Activated T-cell treated with anti-CD3 and anti-CD28 coated beads, Interleukin-2, amount 50 U/mL, for 48 hours (primary cell): ENCODE measurements around the gene UBE2E1.

Source experiments
- DNase-seq, 2 experiments: peaks; one replicate each; pipeline ENCODE4 v3.0.0-alpha.2; 2020

The UBE2E1 gene

DNA sequence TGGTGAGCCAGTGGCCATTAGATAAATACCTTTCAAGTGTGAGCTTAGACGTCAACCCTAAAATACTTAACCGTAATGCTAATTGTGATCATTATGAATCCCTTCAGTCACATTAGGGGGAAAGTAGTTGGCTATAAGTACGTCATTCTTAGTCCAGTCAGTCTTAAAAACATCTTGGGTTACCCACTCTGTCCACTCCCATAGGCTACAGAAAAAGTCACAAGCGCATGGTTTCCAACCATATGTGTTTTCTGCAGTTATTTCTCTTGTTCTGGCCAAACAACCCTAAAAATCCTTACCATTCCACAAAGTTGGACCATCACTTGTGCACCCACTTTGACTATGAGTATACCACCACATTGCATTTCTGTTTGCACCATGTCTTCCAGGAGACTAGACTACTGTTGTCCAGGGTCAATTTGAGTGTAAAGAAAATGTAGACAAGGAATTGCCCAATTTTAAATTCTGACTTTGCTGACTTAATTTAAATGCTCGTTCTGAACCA, 114.4 kb downstream of the UBE2E1 start:
- no peak for DNase-seq

DNA sequence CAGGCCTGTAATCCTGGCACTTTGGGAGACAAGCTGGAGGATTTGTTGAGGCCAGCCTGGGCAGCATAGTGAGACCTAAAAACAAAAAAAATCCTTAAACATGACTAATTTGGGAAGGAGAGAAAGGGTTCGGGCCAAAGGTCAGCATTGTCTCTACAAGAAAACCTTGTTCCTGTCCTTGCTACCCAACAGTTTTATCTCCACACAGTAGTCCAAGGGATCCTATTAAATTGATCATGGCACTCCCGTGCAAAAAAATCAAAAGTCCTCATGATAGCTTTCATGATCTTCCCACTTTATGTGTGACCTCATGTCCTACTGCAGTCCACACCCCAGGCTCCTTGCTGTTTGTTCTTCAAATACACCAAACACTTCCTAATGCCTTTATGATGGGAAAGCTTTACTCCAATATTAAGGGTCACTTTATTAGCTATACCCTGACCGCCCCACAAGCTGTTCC, 115.3 kb downstream of the UBE2E1 start:
- DNase-seq: no peak

DNA sequence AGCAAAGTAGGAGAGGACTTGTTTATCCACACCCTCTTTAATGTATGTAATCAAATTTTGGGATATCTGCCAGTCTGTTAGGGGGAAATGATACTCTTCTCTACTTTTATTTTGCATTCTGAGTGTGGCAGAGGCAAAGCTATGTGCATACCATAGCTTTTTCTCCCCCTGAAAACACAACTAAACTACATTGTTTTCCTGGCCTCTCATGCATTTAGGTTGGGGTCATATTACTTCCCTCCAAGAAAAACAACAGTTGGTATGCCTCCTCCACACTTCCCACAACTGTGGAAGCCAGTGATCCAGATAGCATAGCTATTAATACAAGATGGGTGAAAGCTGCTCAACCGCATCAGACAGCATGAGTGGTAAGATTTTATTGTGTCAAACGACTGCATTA, 118.0 kb downstream of the UBE2E1 start:
- no peak for DNase-seq

DNA sequence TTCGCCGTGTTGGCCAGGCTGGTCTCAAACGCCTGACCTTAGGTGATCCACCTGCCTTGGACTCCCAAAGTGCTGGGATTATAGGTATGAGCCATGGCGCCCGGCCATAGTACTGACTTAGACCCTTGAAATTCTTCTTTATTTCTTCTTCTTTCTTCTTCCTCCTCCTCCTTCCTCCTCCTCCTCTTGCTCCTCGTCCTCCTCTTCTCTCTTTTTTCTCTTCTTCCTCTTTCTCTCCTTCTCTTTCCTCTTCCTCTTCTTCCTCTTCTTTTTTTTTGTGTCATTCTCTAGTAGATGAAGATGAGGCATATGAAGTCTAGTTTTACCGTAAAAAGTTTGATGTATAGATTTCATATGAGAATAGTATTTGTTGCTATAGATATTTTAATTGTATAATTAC, 120.5 kb downstream of the UBE2E1 start:
- DNase-seq: no peak

DNA sequence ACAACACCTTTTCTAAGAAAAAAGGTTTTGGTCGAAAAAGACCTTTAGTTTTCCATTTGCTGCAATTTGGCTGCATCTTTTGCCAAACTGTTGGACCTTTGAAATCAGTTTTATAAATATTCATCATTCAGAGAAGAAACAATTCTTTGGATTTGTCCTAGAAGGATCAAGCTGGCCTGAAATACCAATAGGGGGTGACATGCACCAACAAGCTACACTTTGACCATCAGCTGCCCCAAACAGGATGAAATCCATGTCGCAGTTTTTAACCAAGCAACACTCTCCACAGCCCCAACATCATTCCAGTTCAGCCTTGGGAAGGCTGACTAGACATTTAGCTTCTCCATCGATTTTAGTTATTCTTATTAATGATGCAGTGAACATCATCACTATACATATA, 121.0 kb downstream of the UBE2E1 start:
- no peak for DNase-seq

DNA sequence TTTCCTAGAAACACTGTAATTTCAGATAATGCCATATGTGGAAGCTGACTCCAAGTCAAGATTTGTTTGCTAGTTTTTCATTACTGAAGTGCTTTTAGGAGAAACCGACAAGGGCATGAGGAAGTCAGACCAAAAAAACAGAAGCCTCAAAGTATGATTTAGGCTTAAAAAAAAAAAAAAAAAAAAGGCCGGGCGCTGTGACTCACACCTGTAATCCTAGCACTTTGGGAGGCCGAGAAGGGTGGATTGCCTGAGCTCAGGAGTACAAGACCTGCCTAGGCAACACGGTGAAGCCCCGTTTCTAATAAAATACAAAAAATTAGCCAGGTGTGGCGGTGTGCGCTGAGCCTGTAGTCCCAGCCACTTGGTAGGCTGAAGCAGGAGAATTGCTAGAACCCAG, 122.8 kb downstream of the UBE2E1 start:
- DNase-seq: no peak

DNA sequence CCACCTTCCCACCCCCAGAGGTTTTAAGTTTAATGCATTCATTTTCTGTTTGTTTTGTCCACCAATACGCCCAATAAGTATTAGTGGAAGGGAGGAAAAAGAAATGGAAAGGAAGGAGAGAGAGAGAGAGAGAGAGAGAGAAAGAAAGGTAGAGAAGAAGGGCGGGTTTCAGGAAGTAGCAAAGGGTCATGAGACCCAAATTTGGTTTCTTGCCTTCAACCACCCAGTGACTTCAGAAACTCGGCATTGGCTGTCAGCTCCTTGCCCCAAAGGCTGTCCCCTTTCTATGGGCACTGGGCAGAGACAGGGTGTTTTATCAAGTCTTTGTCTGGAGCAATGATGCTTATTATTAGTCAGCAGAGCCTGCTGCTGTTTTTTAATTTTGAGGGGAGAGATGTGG, 125.8 kb downstream of the UBE2E1 start:
- no peak for DNase-seq

DNA sequence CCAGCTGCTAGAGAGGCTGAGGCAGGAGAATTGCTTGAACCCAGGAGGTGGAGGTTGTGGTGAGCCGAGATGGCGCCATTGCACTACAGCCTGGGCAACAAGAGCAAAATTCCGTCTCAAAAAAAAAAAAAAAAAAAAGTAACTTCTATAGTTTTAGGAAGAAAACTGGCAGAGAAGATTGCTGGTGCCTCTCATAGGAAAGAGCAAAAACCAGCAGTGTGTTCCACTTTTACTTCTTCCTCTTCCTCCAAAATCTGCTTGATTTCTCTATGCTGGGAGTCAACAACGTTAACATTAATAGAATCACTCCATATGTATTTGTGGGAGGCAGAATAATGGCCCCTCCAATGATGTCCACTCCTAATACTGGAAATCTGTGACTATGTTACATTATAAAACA, 126.8 kb downstream of the UBE2E1 start:
- DNase-seq: no peak

DNA sequence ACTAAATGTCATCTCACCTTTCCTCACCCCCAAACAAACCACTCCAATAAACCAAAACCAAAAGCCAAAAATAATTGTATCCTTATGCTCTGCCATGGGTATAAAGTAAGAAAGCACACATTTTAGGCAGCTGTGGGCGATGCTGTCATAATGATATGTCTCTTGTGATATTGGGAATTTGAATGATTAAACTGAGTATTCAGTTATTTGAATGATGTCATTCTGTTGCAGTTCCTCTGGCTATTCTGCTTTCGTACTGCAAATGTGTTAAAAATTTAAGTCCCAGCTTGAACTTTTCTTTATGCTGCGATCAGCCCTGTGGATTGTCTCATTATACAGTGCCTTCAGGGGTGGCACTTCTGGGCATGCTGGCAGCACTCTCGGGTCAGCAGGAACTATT, 128.5 kb downstream of the UBE2E1 start:
- no peak for DNase-seq

DNA sequence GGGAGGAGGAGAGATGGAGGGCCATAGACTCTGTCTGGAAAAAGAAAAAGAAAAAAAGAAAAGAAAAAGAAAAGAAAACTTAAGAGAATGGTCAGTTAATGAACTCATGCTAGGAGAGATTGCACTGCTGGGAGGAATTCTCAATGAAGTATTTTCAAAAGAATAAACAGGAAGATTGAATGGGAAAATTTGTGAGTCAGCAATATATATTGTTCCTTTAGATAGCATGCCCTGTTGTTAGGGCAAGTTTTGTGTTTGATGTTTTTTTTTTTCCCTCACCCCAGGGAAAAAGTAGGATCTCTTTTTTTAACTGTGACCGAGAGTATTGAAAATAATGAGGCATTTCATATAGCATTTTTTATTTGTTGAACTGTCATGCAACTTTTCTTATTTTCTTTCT, 131.5 kb downstream of the UBE2E1 start:
- DNase-seq: no peak

DNA sequence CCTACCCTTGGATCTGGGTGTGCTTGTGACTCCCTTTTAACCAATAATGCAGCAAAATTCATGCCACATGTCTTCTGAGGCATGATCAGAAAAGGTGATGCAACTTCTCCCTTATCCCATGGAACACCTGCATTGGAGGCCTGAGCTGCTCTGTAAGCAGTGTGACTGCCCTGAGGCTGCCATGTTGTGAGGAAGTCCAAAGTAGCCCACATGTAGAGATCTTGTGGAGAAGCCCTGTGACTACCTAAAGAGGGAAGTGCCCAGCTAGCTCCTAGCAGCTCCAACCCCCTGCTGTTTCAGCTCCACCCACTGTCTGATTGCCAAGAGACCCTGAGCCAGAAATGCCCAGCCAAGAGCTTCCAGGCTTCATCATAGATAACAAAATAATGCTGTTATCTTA, 132.9 kb downstream of the UBE2E1 start:
- DNase-seq: no peak

DNA sequence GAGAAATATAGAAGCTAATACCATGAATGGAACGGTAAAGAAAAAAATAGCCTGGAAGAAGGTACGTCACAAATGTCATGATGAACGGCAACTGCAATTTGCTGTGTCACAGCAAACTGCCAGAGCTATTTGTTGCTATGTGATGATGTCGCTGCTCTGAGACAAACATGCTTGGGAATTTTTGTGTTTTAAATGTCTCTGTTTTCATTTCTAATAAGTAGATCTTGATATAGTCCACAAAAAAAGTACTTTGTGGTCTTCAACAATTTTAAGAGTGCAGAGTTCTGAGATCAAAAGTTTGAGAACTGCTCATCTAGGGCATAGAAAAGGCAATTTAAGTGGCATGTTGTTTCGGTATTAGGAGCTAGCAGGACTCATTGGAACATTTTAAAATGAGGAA, 135.0 kb downstream of the UBE2E1 start:
- no peak for DNase-seq
